GM21825 (cell line): ENCODE measurements around the gene NUTM2D.
A peak's percentile ranks its signal among the peaks of the same experiment; 100 is the strongest.
"Not testable (repeated sequence)": the region's sequence is repeated elsewhere in the genome, so short reads cannot be mapped to it uniquely, and the experiment has no call there.

Experiments
- ATAC-seq: cut with Tn5 transposase; IDR thresholded peaks from one replicate; pipeline ENCODE4 v1.9.1; 2021; ENCODE audit warnings: mild to moderate bottlenecking, moderate library complexity; ENCODE audit not compliant: unreplicated experiment

NUTM2D gene

DNA sequence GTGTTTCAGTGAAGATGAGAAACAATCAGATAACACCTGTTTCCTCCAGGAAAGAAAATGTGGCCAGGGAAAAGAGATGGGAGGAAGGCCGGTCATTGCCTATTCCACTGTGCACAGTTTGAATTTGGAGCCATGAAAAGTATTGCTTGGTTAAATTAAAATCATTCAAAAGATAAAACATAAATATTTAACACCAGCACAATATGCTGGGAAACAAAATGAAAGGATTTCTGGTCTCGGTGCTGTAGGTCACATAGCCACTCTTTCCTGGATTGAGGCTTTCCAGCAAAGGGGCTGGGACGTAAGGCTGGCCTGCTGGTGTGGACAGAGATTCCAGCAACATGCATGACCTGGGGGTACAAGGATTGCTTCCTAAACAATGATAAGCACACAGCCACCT is at the start of gene NUTM2D:
TSS of gene NUTM2D (plus strand) at position 301 of the 400 bp plus-strand sequence. CDS start 522 bp downstream, outside the sequence.
- ATAC-seq, result not testable (repeated sequence)

GRCh38 chr10:87308702-87309101 is 48.8 kb upstream of the NUTM2D start:
- not testable (repeated sequence) for ATAC-seq

GRCh38 chr10:87309657-87310056 is 47.9 kb upstream of the NUTM2D start:
- not testable (repeated sequence) for ATAC-seq

DNA sequence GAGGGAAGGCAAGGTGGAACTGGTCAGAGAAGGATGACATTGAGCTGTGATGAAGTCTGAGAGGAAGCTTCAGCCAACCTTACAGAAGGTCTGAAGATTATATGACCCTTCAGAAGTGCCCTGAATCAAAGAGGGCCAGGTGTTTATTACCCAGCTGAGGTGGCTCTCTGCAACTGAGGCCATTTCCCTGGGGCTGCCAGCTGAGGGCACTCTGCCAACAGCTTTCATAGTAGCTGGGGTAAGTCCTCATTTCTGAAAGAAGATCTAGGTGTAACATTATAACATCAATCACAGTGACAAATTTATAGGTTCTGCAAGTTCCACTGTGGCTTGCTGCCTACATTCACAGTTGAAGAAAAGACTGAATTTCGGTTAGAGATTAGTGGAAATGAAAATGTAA is 46.0 kb upstream of the NUTM2D start:
- not testable (repeated sequence) for ATAC-seq

GRCh38 chr10:87313649-87314359 is 43.7 kb upstream of the NUTM2D start:
- ATAC-seq, result not testable (repeated sequence)

GRCh38 chr10:87314360-87314973 is 43.1 kb upstream of the NUTM2D start:
- not testable (repeated sequence) for ATAC-seq

GRCh38 chr10:87321505-87321904 is 36.0 kb upstream of the NUTM2D start:
- ATAC-seq, result not testable (repeated sequence)

- ATAC-seq, result not testable (repeated sequence)
These were observed 33.0 kb upstream of the NUTM2D start for GRCh38 chr10:87324559-87324958.

- ATAC-seq, result not testable (repeated sequence)
These were observed 29.6 kb upstream of the NUTM2D start for GRCh38 chr10:87327958-87328357.

DNA sequence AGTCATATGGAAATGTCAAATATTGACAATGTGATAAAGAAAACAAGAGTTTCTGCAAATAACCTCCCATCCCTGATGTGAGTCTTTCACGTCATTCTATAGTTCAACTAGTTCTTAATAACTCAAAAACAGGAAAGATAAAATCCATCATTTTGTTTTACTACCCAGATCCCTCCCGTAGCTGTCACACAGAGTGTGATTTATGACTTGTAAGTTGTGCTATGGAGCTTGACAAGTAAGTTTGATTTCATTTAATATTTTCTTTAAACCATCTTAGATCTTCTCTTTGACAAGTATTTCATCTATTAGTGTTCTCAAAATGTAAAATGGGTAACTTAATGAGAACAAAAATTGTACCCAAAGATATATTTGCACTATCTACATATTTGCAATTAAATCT is 28.4 kb upstream of the NUTM2D start:
- not testable (repeated sequence) for ATAC-seq

DNA sequence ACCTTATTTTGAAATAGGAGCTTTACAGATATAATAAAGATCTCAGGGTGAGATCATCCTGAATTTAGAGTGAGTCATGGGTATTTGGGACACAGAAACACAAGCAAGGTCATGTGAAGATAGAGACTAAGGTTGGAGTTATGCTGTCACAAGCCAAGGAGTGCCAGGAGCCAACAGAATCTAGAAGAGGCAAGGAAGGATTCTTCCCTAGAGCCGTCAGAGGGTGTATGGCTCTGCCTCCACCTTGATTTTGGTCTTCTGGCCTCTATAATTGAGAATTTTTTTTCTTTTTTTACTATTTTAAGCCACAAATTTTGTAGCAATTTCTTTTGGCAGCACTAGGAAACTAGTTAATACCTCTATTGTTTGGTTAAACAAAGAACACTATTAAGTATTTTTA is 24.9 kb upstream of the NUTM2D start:
- not testable (repeated sequence) for ATAC-seq

DNA sequence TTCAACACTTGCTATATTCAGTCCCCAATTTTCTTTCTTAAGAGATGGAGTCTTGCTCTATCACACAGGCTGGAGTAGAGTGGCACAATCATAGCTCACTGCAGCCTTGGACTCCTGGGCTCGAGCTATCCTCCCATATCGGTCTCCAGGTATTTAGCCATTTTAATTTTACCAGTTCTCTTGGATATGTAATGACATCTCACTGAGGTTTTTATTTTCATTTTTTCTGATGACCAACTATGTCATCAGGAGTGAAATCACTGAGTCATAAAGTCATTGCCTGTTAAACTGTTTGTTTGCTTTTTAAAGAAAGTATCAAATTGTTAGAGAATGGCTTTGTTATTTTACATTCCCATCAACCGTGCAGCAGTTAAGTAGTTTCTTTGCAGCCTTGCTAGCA is 17.1 kb upstream of the NUTM2D start:
- not testable (repeated sequence) for ATAC-seq

DNA sequence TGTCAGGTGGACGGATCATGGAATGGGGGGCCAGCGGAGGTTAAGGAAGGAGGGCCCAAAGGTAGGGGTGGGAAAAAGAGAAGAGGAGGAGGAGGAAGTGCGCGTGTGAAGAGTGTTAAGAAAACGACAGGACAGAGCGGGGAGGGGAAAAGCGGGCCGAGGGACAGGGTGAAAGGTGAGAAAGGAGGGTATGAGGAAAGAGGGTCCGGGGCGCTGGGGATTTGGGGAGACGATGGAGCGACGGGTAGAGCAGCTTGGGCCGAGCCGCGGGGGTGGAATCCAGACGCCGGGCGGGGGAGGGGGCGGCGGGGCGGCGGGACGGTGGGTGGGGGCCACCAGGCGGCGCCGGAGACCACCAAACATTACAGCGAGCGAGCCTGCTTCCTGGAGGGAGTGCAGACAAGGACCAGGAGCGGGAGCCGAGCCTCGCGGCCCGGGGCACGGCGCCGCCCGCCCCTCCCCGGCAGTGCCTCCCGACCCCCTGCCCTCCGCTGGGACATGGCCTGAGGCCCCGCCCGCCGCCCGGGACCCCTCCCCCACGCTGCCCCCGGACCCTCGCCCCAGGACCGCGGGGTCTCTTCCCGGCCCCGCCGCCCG is 15.9 kb upstream of the NUTM2D start:
- ATAC-seq, result peak; percentile 15

DNA sequence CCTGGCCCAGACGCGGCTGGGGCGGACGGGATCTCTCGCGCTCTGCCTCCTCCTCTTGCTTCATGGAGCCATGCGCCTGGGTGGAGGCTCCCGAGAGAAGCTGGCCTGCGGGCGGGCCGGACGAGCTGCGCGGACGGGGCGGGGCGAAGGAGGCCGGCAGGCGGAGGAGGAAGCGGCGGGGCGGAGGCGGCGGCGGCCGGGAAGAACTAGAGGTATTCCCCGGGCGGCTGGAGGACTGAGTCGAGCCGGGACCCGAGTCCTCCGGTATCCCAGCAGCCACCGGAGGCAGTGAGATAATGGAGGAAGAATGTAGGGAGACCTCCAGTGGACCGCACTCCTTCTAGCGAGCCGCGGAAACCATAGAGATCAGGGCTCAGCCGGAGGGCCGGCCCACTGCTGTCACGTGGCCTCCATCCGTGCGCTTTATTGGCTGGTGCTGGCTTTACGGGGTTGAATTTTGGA is 15.3 kb upstream of the NUTM2D start:
- peak; percentile 84 for ATAC-seq

DNA sequence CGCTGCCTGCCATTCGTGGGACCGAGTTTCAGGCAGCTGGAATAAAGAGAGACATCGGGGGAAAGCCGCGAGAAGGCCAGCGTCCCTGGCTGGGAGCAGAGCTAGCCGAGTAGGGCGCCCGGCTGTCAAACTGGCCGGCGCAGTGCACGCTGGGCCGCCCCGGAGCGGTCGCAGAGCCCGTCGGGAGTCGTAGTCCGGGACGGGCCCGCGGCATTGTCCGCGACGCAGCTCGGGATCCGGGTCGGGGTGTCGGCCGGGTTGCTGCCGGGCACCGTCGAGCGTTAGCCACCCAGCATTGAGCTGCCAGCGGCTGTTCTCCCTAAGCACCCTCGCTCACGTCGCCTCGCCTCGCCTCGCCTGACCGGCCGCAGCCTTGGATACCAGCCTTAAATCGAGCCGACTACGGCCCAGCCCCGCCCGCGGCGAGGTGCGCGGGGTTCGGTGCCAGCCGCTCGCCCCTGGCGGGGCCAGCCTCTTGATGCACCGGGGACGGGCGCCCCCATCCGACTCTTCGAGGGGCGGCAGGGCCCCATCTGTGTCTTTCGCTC is 14.8 kb upstream of the NUTM2D start:
- ATAC-seq, result peak; percentile 79

- ATAC-seq, result not testable (repeated sequence)
These were observed 11.8 kb upstream of the NUTM2D start for GRCh38 chr10:87345743-87346142.

DNA sequence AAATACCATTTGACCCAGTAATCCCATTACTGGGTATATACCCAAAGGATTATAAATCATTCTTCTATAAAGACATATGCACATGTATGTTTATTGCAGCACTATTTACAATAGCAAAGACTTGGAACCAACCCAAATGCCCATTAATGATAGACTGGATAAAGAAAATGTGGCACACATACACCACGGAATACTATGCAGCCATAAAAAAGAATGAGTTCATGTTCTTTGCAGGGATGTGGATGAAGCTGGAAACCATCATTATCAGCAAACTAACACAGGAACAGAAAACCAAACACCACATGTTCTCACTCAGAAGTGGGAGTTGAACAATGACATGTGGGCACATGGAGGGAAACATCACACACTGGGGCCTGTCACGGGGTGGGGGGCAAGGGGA is 7.4 kb upstream of the NUTM2D start:
- not testable (repeated sequence) for ATAC-seq

DNA sequence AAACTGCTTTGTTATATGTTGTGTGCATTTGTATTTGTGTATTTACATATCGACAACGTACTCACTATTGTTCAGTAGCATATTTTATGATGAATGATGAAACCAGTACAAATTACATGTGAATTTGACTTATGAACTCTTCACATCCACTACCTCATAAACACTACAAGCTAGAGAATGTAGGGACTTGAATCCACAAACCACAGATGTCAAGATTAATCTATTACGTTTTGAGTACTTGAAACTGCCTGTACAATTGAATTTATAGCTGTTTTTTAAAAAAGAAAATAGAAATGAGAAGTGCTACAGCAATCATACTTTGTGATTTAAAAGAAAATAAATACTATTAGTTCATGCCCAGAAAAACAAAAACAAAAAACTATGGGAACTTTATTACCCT is 4.7 kb upstream of the NUTM2D start:
- ATAC-seq, result not testable (repeated sequence)

DNA sequence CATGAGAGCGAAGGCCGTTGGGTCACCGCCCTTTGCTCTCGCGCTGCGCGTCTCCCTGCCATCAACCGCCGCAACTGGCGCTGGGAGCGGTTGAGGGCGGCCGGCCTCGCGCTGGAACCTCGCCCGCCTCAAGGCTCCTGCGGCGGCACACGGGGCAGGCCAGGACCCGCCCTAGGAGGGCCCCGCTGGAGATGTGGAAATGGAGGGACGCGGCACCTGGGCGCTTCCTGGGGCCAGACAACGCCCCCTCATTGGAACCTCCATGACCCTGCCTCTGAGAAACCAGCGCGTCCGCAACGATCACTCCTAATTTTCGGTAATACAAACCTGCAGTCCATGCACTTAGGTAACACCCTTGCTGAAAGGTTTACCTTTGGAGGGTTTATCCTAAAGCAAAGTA is 2.4 kb upstream of the NUTM2D start:
- not testable (repeated sequence) for ATAC-seq

GRCh38 chr10:87358159-87358558 is 615 bp downstream of the NUTM2D start:
- not testable (repeated sequence) for ATAC-seq

DNA sequence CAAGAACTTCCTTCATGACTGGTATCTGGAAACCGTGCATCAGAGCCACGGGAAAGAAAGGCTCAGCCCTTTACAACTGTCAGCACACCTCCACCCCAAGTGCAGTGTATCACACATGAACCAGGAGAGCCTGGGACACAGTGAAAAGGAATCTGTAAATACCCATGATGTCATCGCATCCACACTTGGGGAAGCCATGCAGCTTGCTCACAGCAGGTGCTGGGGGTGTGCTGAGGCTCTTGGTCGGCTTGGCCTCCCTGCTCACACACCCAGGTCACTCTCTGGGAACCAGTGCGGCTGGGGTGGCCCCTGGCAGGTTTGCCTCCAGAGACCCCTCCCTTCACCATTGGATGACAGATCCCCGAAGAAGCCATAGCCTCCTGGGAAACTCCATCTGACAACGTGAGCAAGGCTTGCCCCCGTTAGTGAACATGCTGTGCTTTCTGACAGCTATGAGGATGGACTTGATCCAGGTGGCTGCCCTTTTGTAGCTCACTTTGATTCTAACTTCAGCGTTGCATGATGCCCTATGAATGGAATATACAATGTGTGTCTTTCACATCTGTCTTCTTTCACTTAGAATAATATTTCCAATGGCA is 12.1 kb downstream of the NUTM2D start:
- not testable (repeated sequence) for ATAC-seq
